ENCODE data around the gene SLC2A9.
A peak's percentile ranks its signal among the peaks of the same experiment; 100 is the strongest.

DNA sequence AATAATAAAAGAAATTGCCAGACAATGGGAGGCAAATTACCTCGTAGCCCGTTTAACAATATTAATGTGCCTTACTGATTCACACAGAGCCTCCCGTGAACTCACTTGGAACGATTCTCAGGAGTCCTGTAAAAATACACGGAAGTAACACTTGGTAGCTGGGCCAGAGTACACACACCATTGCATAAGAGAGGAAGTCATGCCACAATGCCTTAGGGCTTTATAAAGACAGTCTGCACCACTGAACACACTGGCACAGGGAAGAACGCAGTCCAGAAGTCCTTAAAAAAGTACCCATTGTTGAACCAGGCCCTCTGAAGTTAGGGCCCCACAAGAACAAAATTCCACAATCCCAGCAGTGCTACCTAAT, 15.1 kb downstream of the SLC2A9 start:
- TF ChIP-seq POLR2A (IDR thresholded peaks at IDR 0.05) (peak; percentile 38), CTCF (IDR thresholded peaks at IDR 0.05) (no peak)
